Femur (tissue), 1 donor: ENCODE measurements around the gene KLF11.
"Not testable (repeated sequence)": the region's sequence is repeated elsewhere in the genome, so short reads cannot be mapped to it uniquely, and the experiment has no call there.

Experiments
- DNase-seq: peaks from one replicate; pipeline ENCODE4 v3.0.0-alpha.2; 2017

KLF11 gene

GRCh38 chr2:10027660-10028330, 15.6 kb upstream of the KLF11 start:
- no peak for DNase-seq

DNA sequence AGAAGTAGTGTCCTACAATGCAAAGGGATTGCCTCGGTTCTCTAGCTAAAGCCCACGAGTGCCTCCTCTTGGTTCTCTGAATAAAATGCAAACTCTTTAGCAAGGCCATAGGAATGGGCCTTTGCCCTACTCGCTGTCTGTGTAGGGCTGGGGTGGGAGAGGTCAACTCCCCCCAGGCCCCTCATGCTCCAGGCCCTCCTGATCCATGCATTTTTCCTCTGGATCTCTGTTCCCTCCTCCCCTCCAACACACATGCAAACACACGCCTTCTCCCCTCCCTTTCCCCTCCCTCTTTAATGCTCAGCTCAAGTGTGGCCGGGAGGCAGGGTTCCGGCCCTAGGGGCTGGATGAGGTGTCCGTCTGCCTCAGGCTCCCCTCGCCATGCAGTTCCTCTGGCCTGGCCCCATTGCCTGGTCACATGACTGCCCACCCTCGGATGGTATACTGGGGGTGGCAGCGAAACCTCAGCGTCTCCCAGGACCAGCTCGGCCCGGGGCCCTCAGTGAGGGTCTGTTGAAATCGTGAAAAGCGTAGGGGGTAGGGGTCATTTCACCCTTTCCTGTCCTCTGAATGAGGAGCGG, 14.9 kb upstream of the KLF11 start:
- no peak for DNase-seq

GRCh38 chr2:10028988-10029874, 14.1 kb upstream of the KLF11 start:
- peak; percentile 67 for DNase-seq

DNA sequence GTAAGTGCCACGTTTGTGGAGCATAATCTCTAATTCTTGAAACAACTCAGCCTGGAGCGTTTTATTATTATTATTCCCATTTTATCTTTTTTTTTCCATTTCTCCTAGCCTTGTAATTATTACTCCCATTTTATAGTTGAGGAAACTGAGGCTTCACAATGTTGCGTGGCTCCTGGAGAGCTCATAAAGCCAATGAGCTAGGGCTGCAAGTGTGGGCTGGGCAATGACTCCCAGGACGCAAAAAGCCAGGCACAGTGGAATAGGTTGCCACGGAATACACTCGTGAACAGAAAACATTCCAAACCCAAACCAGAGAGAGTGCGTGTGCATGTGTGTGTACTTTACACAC, 13.5 kb upstream of the KLF11 start:
- DNase-seq = no peak

DNA sequence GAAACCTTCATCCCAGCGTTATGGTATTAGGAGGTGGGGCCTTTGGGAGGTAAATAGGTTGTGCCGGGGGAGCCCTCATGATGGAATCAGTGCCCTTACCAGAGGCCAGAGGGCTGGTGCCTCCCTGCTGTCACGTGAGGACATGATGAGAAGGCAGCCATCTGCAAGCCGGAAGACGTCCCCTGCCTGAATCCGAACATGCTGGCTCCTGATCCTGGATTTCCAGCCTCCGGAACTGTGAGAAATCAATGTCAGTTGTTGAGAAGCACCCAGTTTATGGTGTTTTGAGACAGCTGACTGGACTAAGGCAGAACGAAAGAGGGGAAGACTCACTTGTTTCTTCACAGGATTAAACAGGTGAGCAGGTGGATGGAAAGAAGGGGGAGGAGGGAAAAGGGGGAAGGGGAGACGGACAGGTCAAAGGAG, 13.0 kb upstream of the KLF11 start:
- DNase-seq = no peak

DNA sequence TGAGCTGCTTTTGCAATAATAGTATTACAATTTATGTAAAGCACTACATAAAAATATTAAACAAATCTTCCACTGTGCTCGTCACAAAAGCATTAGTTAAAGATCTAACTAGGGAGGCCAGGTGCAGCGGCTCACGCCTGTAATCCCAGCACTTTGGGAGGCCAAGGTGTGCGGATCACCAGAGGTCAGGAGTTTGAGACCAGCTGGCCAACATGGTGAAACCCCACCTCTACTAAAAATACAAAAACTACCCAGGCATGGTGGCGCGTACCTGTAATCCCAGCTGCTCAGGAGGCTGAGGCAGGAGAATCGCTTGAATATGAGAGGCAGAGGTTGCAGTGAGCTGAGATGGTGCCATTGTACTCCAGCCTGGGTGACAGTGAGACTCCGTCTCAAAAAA, 12.6 kb upstream of the KLF11 start:
- not testable (repeated sequence) for DNase-seq

GRCh38 chr2:10031886-10032745, 11.2 kb upstream of the KLF11 start:
- peak; percentile 13 for DNase-seq

- no peak for DNase-seq
These were observed 10.6 kb upstream of the KLF11 start for GRCh38 chr2:10032746-10033105.

DNA sequence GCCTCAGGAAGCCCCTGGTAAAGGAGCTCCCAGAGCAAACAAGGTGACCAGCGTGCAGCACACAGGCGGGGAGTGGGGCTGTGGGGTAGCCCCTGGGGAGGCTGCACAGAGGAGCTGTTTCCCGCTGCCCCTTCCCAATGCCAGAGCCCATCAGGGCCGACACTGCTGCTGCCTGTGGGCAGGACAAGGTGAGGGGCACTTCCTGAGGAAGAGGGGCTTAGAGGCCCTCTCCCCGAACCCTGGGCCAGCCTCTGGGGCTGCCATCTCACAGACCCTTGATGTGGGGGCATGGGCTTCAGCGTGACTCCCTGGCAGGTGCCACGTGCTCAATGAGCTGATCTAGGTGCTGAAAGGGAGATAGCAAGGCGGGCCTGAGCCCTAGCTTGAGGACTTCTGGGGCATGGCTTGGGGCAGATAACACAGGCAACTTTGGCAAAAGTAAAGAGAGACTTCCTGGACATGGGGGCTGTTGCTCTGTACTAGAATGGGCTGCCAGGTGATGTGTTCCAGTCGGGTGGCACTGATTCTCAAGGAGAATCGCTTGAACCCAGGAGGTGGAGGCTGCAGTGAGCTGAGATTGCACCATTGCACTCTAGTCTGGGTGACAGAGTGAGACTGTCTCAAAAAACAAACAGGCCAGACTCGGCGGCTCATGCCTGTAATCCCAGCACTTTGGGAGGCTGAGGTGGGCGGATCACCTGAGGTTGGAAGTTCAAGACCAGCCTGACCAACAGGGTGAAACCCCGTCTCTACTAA, 9.9 kb upstream of the KLF11 start:
- DNase-seq = no peak

DNA sequence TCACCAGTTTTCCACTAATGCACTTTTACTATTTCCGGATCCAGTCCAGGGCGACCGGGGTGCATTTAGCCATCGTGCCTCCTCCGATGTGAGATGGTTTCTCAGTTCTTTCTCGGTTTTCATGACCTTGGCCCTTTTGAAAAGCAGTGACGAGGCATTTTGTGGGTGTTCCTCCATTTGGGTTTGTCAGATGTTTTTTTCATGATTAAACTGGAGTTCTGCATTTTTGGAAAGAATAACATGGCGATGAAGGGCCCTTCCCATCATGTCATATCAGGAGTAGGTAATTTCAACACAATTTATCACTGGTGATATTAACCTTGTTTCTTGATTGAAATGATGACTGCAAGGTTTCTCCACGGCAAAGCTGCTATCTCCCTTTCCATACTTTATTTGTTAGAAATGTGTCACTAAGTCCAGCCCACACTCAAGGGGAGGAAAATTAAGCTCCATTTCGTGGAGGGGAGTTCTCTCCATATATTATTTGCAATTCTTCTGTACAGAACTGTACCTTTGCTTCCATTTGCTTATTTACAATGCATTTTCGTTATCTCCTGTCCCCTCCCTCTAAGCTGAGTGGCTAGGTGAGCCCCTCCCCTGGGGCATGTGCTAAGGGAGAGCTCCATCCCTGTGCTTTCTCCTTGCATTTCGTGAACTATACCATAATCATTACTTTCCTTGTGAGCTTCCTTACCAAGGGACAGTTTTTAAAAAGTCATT, 8.9 kb upstream of the KLF11 start:
- no peak for DNase-seq

DNA sequence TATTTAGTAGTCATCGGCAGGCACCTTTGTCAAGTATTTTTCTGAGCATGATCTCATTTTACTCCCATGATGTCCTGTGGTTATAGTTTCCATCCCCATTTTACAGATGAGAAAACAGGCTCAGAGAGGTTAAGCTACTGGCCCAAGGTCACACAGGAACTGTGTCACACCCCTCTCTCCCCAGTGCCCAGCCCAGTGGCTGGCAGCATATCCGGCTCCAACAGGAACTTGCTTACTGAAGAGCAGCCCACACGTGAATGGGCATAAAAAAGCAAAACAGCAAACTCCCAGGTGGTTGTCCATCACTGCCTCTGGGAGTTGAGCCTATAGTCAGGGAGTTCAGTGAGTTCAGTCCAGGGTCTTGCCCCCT, 8.3 kb upstream of the KLF11 start:
- no peak for DNase-seq

DNA sequence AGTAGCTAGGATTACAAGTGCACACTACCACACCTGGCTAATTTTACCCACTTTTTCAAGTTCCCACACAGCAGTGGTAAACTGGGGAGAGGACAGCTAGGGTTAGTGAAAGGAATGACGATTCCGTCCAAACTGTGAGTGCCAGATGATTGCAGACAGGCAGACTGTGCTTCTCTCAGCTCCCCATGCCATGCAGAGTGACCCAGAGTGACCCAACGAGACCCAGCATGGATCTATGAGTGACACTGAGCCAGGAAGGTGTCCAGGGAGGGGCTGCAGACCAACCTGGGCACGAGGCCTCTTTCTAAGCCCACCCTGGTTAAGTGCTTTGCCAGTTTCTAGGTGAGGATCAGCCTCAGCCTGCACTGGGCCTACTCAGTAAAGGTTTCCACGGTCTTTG, 7.7 kb upstream of the KLF11 start:
- DNase-seq = no peak

DNA sequence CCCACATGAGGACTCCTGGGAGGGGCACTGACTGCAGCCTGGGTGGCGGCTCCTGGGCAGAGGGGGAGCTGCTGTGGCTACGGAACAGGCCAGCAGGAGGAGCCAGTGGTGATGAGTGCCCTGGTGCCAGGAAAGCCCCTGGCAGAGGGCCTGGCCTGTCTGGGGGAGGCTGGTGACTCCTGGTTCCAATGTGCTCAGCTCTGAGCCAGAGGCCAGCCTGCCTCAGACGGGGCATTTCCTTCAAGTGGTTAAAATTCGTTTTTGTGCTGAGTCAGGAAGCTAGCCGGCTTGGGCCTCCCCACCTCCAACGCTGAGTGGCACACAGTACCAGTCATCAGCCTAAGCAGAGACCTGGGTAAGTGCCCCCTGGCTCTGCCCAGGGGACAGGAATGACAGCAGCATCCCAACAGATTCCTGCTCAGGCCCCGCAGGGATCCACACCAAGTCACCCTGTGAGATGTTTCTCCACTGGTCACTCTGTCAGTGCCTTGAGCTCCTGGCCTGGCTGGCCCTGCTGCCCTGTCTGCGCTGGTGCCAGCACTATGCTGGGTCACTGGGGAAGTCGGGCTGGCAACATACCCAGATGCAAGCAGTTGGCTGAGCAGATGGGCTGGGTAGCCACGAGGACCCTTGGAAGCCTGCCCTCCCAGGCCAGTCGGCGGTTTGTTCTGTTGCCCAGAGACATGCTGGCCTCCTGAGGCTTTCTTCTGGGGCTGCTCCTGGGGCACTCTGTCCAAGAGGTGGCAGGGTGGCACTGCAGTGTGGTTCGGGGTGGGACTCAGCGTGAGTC, 7.1 kb upstream of the KLF11 start:
- peak; percentile 83 for DNase-seq

DNA sequence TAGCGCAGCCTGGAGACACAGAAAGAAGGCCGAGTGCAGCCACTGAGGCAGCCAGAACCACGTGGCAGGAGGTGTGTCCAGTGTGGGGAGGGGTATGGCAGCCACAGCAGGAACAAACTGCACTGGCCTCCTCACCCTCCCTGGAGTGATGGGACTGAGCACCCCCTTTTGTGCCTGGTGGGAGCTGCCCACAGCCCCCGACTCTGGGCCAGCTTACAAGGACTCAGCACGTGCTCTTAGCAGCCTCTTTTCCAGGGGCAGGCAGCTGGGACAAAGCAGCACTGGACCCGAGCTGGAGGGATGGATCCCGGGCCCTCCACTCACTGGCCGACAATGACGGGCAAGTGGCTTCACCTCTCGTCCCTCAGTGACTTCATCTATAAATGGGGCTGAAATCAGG, 5.2 kb upstream of the KLF11 start:
- DNase-seq = no peak

- no peak for DNase-seq
These were observed 4.6 kb upstream of the KLF11 start for GRCh38 chr2:10038716-10039115.

- no peak for DNase-seq
These were observed 3.5 kb upstream of the KLF11 start for GRCh38 chr2:10039658-10040410.

DNA sequence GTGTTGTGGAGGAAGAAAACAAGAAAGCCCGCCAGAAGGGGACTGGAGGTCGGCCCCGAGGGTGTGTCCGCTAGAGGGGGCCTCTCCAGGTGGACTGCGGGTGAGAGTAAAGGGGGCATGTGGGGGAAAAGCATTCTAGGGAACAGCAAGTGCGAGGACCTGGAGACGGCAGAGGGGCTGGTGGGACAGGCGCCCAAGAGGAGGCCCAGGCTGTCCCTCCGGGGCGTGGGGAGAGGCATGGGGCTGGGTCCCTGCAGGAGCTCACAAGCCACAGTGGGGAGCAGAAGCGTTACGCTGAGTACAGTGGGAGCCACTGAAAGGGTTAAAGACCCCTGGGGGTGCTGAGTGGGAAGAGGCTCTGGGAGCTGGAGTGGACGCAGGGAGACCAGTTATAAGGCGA, 1.6 kb upstream of the KLF11 start:
- no peak for DNase-seq

DNA sequence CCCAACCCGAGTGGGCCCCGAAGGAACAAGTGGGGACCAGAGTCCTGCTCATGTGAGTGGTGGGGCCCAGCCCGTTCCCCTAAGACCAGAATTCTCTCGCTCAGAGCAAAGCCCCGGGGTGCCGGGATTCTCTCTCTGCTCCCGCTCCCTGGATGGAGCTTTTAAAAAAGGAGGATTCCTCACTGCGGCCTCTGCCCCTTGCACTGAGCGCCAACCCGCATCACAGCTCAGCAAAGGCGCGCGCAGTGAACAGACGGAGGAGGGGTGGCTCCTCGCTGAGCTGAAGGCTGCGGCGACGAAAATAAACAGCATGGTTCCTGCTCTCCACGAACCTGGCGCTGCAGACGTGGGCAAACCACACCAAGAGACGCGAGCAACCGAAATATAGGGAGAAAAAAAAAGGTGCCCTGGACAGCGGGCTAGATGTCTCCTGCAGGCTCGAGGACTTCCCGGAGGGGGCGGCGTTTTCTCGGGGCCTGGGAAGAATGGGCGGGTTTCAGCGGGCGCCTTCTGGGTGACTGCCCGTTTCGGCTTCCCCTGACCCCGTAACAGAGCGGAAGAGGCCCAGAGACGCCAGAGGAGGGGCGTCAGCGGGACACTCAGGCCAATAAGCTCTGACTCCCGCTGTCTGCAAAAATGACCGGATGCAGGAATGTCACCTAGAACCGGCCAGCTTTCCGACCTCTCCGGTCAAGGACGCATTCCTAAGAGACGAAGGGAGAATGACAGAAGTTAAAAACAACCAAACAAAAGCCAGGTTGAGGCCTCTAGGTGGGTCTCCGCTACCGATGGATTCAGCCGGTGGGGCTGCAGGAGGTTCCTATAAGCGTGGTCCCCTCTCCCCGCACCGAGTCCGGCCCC, 819 bp upstream of the KLF11 start:
- DNase-seq = peak; percentile 90
